HG03025 (cell line): ENCODE measurements around the gene LMAN1.

Experiments
- ATAC-seq: cut with Tn5 transposase; IDR thresholded peaks from one replicate; pipeline ENCODE4 v1.9.1; 2021; ENCODE audit warnings: mild to moderate bottlenecking, moderate library complexity; ENCODE audit not compliant: unreplicated experiment, low FRiP score

Gene LMAN1

GRCh38 chr18:59374128-59374527 lies 15.1 kb upstream of the LMAN1 start:
- no peak for ATAC-seq

DNA sequence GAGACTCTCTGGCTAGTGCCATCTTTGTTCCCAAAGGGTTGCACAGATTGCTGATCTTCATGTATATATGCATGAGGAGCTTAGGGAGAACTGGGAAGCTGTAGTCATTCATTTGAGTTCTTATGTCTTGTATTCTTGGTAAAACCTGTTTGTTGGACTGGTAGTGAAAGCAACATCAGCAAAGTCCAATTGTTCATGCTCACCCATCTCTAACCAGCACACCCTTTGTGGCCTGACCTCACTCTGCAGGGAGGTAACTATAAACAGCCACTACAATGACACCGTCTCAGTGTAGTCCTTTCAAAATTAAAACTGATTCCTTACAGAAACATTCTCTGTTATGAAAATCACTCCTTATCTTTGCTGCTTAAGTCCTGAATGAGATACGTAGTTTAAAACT lies 13.9 kb upstream of the LMAN1 start:
- no peak for ATAC-seq

DNA sequence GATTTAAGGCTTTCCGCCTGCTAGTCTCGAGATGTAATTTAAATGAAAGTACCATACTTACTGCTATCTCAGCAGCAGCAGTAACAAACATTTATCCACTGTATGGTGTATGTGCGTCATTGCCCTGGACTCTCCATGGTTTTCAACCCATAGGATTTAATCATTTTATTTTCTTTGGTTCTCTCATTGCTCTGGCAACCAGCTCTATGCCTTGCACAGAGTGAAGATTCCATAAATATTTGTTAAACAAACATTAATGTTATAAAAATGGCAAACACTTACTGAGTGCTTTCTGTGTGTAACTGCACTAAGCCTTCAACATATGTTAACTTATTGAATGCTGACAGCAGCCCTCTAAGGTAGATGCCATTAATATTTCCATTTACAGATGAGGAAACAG lies 1.3 kb upstream of the LMAN1 start:
- no peak for ATAC-seq

DNA sequence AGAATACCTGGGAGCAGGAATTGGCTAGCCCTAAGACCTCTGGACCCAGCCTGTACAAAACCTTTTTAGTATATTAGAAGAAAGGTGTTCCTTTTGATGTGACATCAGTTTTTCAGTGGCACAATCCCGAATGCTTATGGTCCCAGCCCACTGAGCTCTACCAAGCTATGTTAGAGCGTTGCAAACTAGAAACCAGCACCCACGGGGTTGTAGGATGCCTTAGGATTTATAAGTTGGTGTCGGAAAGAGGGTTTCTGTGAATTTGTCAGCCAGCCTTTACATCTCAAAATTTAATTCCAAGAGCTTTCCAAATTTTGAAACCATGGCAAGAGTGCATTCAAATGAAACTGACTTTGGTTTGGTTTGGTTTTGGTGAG lies 499 bp upstream of the LMAN1 start:
- peak; percentile 11 for ATAC-seq

DNA sequence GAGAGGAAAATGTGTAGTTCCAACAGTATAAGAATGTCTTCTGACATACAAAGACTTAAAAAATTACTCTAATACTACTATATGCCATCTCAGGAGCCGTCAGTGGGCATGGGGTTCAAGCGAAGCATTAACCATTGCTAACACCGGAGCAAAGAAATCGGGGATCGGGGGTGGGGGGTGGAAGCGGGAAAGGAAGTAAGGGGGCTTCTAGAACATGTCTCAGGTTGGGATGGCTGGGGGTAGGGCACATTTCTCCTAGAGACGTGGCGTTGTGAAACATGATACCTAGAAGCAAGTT lies 702 bp downstream of the LMAN1 start:
- ATAC-seq: no peak

DNA sequence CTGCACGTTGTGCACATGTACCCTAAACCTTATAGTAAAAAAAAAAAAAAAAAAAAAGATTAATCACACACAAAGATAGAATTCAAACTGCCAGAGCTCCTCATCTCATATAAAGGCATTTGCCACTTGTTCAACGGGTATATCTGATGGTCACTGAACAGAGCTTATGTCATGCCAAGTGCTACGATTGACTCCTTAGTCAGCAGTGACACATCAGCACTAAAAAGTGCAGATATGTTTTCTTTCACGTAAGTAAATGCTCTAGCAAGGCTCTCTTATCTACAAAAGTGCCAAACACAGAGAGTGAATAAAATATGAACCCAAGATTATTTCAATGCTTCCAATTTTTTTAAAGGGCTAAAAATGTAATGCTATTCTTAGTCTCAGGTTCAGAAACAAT lies 1.1 kb downstream of the LMAN1 start:
- ATAC-seq: no peak

- ATAC-seq: no peak
These were observed 4.3 kb downstream of the LMAN1 start for GRCh38 chr18:59354731-59355130.

GRCh38 chr18:59353079-59353680 lies 5.9 kb downstream of the LMAN1 start:
- ATAC-seq: no peak

- peak; percentile 60 for ATAC-seq
These were observed 6.7 kb downstream of the LMAN1 start for GRCh38 chr18:59352250-59352855.

DNA sequence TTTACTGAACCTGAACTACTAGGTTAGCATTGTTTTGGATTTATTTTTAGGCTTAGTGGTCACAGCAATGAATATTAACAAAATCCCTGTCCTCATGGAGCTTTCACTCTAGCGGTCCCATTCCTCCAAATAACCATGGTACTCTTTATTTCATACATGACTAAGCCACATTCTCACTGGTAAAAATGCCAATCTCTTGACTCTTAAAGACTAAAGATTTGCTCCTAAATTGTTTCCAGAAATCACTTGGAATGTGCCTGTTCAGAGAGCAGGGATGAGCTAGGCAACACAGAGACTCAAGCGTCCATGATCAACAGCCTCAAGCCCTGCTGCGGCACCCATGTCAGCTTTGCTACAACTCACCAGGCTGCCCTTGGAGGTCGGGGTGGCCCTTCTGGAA lies 13.5 kb downstream of the LMAN1 start:
- no peak for ATAC-seq

- no peak for ATAC-seq
These were observed 14.1 kb downstream of the LMAN1 start for GRCh38 chr18:59344996-59345395.

DNA sequence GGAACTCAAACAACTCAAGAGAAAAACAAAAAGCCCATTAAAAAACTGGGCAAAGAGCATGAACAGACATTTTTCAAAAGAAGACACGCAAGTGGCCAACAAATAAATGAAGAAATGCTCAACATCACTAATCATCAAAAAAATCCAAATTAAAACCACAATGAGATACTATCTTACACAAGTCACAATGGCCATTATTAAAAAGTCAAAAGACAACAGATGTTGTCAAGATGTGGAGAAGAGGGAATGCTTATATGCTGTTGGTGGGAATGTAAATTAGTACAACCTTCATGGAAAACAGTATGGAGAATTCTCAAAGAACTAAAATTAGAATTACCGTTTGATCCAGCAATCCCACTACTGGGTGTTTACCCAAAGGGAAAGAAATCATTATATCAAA lies 15.1 kb downstream of the LMAN1 start:
- no peak for ATAC-seq

DNA sequence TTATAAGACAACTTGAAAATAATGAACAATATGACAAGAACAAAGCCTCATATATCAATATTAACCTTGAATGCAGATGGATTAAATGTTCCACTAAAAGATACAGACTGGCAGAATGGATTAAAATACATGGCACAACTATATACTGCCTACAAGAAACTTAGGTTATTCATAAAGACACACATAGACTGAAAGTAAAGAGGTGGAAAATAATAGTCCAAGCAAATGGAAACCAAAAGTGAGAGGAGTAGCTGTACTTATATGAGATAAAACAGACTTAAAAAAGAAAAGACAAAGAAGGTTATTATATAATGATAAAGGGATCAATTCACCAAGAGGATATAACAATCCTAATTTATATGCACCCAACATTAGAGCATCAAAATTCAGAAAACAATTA lies 18.2 kb downstream of the LMAN1 start:
- ATAC-seq: no peak

- ATAC-seq: no peak
These were observed 18.8 kb downstream of the LMAN1 start for GRCh38 chr18:59340312-59340711.

DNA sequence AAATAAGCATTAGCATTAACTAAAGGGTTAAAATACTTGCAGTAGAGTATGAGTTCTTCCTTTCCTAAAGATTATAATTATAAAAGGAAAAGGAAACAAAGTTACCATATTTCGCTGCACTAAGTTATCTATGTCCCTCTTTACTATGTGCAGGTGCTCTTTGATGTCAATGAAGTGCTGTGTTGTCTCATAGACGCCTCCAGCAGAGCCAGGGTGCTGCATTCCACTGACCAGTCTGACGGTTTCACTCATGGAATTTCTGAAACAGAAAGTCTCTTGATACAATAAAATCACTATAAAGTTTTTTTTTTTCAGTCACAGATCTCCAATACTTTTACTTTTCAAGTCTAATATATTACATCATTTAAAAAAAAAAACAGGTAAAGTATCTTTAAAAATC lies 26.1 kb downstream of the LMAN1 start:
- ATAC-seq: no peak

- no peak for ATAC-seq
These were observed 30.4 kb downstream of the LMAN1 start for GRCh38 chr18:59328683-59329082.

DNA sequence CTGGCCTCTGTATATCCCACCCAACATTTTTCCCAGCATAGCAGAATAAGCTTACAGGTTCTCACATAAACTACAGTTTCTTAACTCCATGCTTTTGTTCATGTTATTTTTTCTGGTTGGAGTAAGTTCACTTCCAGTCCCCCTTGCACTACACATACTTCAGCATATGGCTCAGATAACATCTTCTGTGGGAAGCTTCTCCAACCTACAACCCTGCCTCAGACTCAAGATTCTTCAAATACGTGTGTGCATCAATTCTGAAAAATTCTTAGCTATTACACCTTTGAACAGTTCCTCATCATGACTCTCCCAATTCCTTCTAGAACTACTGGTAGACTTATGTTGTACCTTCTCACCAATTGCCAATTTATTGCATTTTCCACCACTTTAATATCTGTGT lies 33.1 kb downstream of the LMAN1 start:
- no peak for ATAC-seq

- no peak for ATAC-seq
These were observed 34.5 kb downstream of the LMAN1 start for GRCh38 chr18:59324623-59324971.

DNA sequence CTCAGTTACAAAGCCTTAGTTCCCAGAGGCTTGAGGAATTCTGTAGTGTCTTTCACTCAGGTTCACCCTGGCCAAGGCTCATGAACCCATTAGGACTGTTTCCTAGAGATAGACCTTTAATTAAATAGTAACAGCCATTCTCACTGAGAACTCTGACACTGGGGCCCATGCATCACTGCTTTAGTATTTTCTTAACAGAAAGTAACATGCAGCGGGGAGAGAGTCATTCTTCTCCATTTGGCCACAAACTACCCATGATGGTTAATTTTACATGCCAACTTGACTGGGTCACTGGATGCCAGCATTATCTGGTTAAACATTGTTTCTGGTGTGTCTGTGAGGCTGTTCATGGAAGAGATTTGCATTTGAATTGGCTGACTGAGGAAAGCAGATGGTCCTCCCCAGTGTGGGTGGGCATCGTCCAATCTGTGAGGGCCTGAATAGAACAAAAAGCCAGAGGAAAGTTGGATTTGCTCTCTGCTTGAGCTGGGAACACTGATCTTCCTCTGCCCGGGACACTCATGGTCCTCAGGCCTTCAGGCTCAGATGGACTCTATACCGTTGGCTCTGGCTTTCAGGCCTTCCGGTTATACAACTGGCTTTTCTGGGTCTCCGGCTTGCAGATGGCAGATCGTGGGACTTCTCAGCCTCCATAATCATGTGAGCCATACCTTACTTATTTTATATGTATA lies 35.0 kb downstream of the LMAN1 start:
- no peak for ATAC-seq

GRCh38 chr18:59318460-59319050 lies 40.5 kb downstream of the LMAN1 start, which contains the start of gene CPLX4:
Gene CPLX4 (minus strand): TSS chr18:59318649. CDS start chr18:59318462, 187 bp downstream.
- ATAC-seq: no peak

DNA sequence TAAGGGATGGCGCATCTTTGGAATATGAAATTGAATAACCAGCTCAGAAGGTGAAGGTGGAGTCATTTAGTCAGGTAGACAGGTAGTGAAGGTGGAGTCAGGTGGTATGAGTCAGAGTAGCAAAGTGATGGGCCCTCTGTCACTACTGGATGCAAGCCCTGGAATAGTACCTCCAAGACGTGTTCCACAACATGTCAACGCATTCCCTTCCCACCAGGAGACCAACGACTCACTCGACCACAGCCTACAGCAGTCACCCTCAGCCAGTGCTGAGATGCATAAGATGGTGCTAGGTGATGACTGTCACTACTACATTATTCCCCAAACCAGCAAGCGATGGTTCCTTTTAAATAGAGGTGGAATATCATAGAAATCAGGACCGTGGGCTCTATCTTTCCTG lies 47.4 kb downstream of the LMAN1 start:
- ATAC-seq: no peak

DNA sequence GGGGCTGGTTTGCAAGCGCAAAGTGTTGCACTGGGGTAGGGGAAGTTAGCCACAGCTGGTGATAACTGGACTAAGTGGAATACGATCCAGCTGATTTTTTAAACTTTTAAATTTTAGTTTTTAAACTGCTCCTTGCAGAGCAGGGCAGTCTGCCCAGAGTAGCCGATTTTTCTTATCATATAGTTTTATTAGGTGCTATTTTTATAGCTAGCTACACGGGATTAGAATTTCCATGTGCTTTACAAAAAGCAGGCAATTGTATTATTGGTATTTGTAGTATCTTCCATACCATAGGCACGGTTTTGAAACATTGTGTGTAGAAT lies 50.2 kb downstream of the LMAN1 start:
- ATAC-seq: no peak
